Activated CD4-positive, alpha-beta T cell treated with anti-CD3 and anti-CD28 coated beads for 36 hours (primary cell): Measurements from ENCODE around the gene EHBP1. TPM values are rescaled to one million over a fixed set of nuclear protein-coding genes. Genes with fewer than 3 reads are reported as not detected.

Source experiments
- ATAC-seq: fragments of 200-7000 bp; cut with Tn5 transposase; one replicate; pipeline ENCODE4 v1.10.0; 2021; ENCODE audit warnings: mild to moderate bottlenecking, moderate library complexity
- CTCF ChIA-PET: fragments of 350-600 bp; sonication (Branson Sonifier 250); formaldehyde crosslinking; loops from one replicate; lab custom pipeline; 2021; ENCODE audit warnings: antibody characterized with exemption; lab: Charles Lee
- POLR2A ChIA-PET: fragments of 350-600 bp; sonication (Branson Sonifier 250); formaldehyde crosslinking; loops from one replicate; lab custom pipeline; 2021; ENCODE audit warnings: antibody characterized with exemption, inconsistent platforms; lab: Charles Lee
- DNase-seq: peaks from one replicate; pipeline ENCODE4 v3.0.0-alpha.2; 2020
- H3K27ac Mint-ChIP-seq: one replicate; pipeline ENCODE4 v1.8.0; 2021; ENCODE audit warnings: mixed read lengths
- H3K27me3 Mint-ChIP-seq: one replicate; pipeline ENCODE4 v1.8.0; 2021; ENCODE audit warnings: mixed read lengths
- H3K36me3 Mint-ChIP-seq: one replicate; pipeline ENCODE4 v1.8.0; 2021; ENCODE audit warnings: low read depth, mixed read lengths
- H3K4me1 Mint-ChIP-seq: one replicate; pipeline ENCODE4 v1.8.0; 2021; ENCODE audit warnings: mixed read lengths
- H3K4me3 Mint-ChIP-seq: one replicate; pipeline ENCODE4 v1.8.0; 2021; ENCODE audit warnings: mild to moderate bottlenecking, moderate library complexity, mixed read lengths
- H3K9me3 Mint-ChIP-seq: one replicate; pipeline ENCODE4 v1.8.0; 2021; ENCODE audit warnings: low read depth, mixed read lengths
- intact Hi-C, 2 experiments: fragments of 100-400 bp; cut with DNase I in 1 of 2; cut with micrococcal nuclease in 1 of 2; formaldehyde crosslinking; loops; one replicate each; pipeline versions ENCODE4 v1.14.2 to v1.15.1; 2022 to 2024; cut with DNase I, micrococcal nuclease
- total RNA-seq, 2 experiments: library from RNA; stranded (reverse); gene quantifications; one replicate each; pipeline ENCODE4 v1.2.3, GENCODE V29; 2021

The EHBP1 gene
- total RNA-seq, 2 experiments from 2014 or later = 27.3 to 28.5 TPM

DNA sequence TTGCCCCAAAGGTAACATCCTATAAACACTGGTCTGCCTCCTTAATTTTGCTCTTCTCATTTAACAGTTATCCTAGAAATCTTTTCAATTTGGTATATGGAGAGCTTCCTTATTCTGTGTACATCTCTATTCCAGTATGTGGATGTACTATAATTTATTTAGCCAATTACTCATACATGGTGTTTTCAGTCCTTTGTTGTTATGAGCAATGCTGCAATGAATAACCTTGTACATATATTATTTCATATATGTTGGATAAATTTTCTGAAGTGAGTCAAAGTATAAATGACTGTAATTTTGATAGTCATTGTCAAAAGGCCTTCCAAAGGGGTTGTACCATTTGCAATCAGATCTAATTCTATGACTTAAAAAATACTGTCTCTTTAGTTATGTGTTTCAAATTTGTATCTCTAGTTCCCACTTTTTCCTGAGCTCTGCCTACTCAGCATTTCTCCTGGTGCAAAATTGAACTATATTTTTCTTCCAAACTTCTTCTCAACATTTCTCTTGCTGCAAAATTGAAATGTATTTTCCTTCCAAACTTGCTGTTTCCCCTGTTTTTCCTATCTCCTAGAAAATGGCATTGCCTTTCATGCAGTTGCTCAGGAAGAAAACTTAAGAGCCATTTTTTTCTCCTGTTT, 191.8 kb downstream of the EHBP1 start:
- no peaks in the 10 kb centered on the region for H3K9me3 Mint-ChIP-seq
- no peaks in the 10 kb centered on the region for H3K4me1 Mint-ChIP-seq
- DNase-seq (no peak), ATAC-seq (no peak)
- H3K36me3 Mint-ChIP-seq = peaks cover 5% of the 10 kb centered on the region
- H3K4me3 Mint-ChIP-seq = no peak overlapping the region
- intact Hi-C loops = loop anchor here in 1 of 2 experiments (5.0 kb wide), 1 partner anchor 100 kb away; no protein-coding TSS in a partner anchor
- no peaks in the 10 kb centered on the region for H3K27me3 Mint-ChIP-seq
- ChIA-PET CTCF (no interaction called here), POLR2A (no interaction called here)
- H3K27ac Mint-ChIP-seq = no peak overlapping the region

DNA sequence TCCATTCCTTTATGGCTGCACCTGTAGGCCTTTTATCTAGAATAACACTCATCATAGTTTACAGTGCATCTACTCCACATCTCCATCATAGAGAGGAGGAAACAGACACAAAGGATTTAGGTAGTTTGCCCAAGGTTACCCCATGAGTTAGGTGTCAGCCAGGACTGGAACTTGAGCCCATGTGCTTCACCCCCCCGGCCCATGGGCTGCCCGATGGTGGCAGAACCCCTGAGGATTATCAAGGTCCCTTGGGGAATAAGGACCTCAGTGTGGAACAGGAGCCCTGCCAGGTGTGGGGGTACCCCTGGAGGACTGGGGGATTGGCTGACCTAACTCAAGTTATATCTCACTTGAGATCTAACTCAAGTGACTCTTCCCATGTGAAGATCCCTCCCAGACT, 198.8 kb downstream of the EHBP1 start:
- peaks cover 2% of the 10 kb centered on the region for H3K4me1 Mint-ChIP-seq
- H3K27ac Mint-ChIP-seq = no peak overlapping the region
- no peaks in the 10 kb centered on the region for H3K9me3 Mint-ChIP-seq
- no peak for DNase-seq
- no peak overlapping the region for H3K4me3 Mint-ChIP-seq
- H3K27me3 Mint-ChIP-seq = no peaks in the 10 kb centered on the region
- ChIA-PET POLR2A (no interaction called here), CTCF (no interaction called here)
- ATAC-seq = no peak
- intact Hi-C loops = no loop called here
- H3K36me3 Mint-ChIP-seq = peaks cover 3% of the 10 kb centered on the region

DNA sequence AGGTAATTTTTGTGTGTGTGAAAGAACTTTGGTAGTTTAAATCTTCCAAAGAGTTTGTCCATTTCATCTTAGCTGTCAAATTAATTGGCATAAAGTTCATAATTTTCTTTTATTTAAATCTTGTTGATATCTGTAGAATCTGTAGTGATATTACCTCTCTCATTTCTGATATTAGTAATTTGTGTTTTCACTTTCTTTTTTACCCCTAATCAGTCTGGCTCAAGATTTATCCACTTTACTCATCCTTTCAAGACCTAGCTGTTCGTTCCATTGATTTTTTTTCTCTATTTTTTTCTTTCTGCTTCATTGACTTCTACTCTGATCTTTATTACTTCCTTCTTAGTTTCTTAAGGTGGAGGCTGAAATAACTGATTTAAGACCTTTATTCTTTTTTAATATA, 202.6 kb downstream of the EHBP1 start:
- Mint-ChIP-seq H3K27me3 (no peaks in the 10 kb centered on the region), H3K27ac (no peak overlapping the region), H3K36me3 (peaks cover 2% of the 10 kb centered on the region), H3K9me3 (no peaks in the 10 kb centered on the region), H3K4me3 (no peak overlapping the region), H3K4me1 (peaks cover 2% of the 10 kb centered on the region)
- intact Hi-C loops = no loop called here
- ChIA-PET POLR2A (no interaction called here), CTCF (no interaction called here)
- ATAC-seq = no peak
- DNase-seq = no peak

DNA sequence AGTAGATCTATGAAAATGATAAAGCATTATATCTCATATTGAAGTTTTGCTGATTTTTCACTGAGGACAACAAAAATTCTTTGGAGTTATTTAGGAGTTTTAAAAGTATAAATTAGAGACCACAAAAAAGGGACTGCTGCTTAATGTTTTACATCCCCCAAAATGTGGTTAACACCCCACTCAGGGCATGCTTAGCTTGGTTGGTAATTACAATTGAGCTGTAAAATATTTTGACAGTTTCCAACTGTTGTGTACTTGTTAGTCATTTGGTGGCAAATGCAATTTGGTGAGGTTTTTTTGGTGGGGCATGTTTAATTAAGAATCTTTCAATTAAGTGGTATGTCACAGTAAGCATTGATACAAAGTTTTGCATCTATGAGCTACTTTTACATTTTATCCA, 207.8 kb downstream of the EHBP1 start:
- H3K9me3 Mint-ChIP-seq = no peaks in the 10 kb centered on the region
- H3K4me3 Mint-ChIP-seq = no peak overlapping the region
- POLR2A ChIA-PET = no interaction called here
- intact Hi-C loops = no loop called here
- peaks cover 3% of the 10 kb centered on the region for H3K36me3 Mint-ChIP-seq
- peaks cover under 1% of the 10 kb centered on the region for H3K4me1 Mint-ChIP-seq
- H3K27ac Mint-ChIP-seq = no peak overlapping the region
- no peak for ATAC-seq
- H3K27me3 Mint-ChIP-seq = no peaks in the 10 kb centered on the region
- DNase-seq = no peak
- CTCF ChIA-PET = interaction anchor here (0.9 to 1.1 kb wide), 2 partner anchors 58 to 110 kb away, joined by 3 read pairs; no protein-coding TSS in a partner anchor

DNA sequence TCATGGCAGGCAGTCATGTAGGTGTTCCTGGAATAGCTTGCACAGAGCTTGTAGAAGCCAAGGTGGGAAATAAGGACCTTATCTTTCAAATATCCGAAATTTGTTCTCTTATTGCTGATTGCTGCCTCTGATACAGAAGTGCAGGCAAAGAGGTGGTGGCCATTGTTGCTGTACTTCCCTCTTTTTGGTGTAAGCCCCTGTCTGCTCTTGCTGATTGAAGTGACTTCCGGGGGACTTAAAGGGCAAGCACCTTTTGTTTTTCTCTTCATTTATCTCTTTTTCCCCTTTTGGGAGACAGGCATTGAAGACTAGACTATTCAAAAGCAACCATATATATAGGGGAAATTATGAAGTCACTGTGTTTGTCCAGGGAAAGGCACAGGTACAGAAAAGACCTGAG, 213.5 kb downstream of the EHBP1 start:
- CTCF ChIA-PET = no interaction called here
- H3K4me3 Mint-ChIP-seq = no peak overlapping the region
- H3K27me3 Mint-ChIP-seq = no peaks in the 10 kb centered on the region
- no peak overlapping the region for H3K27ac Mint-ChIP-seq
- H3K4me1 Mint-ChIP-seq = no peaks in the 10 kb centered on the region
- DNase-seq (no peak), ATAC-seq (no peak)
- peaks cover 7% of the 10 kb centered on the region for H3K9me3 Mint-ChIP-seq
- POLR2A ChIA-PET = no interaction called here
- peaks cover 37% of the 10 kb centered on the region for H3K36me3 Mint-ChIP-seq
- intact Hi-C loops = no loop called here

DNA sequence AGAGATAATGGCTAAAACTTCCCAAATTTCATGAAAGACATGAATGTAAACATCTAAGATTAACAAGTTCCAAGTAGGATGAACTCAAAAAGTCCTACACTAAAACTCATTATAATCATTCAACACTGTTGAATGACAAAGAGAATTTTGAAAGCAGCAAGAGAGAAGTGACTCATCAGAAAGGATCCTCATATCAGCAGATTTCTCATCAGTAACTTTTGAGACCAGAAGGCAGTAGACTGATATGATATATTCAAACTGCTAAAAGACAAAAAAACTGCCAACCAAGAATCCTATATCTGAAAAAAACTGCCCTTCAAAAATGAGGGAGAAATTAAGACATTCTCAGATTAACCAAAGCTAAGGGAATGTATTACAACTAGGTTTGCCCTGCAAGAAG, 214.6 kb downstream of the EHBP1 start:
- Mint-ChIP-seq H3K4me3 (no peak overlapping the region), H3K36me3 (peaks cover 40% of the 10 kb centered on the region), H3K9me3 (peaks cover 15% of the 10 kb centered on the region), H3K27ac (no peak overlapping the region), H3K27me3 (no peaks in the 10 kb centered on the region), H3K4me1 (no peaks in the 10 kb centered on the region)
- intact Hi-C loops = no loop called here
- no peak for DNase-seq
- ATAC-seq = no peak
- ChIA-PET POLR2A (no interaction called here), CTCF (no interaction called here)

DNA sequence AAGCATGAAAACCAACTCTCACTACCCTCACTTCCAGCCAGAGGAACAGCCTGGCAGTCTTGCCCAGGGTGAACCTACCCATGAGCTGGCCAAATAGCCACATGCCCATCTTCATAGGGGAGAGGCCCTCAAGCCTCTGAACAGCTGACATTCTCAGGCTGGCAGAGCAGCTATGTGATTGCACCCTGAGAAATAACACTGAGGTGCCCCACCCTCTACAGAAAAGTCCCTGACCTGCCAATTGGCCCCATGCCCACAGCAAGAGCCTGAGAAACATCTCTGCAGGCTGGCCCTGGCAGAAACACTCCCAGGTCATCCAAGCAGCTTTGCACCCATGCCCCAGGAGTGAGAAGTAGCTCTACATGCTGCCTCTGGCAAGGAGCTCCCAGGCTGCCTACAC, 217.7 kb downstream of the EHBP1 start:
- ChIA-PET CTCF (interaction anchor here (0.7 kb wide), 1 partner anchor 560 kb away, joined by 3 read pairs; no protein-coding TSS in a partner anchor), POLR2A (no interaction called here)
- Mint-ChIP-seq H3K27ac (no peak overlapping the region), H3K9me3 (peaks cover 15% of the 10 kb centered on the region), H3K27me3 (no peaks in the 10 kb centered on the region), H3K4me1 (no peaks in the 10 kb centered on the region), H3K4me3 (no peak overlapping the region), H3K36me3 (peaks cover 37% of the 10 kb centered on the region)
- DNase-seq (no peak), ATAC-seq (no peak)
- intact Hi-C loops = no loop called here

DNA sequence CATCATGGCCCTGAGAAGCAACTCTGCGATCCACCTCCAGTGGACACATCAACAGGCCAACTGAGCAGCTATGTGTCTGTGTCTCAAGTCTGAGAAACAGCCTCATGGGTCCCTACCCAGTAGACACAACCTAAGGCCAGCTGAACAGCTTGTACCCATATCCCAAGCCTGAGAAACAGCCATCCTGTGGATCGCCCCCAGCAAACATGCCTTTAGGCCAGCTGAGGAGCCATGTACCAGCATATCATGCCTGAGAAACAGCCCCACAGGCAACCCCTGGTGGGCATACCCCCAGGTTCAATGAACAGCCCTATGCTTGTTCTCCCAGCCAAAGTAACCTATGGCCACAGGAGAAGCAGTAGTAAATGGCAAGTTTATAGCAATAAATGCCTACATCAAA, 218.4 kb downstream of the EHBP1 start:
- H3K27me3 Mint-ChIP-seq = no peaks in the 10 kb centered on the region

DNA sequence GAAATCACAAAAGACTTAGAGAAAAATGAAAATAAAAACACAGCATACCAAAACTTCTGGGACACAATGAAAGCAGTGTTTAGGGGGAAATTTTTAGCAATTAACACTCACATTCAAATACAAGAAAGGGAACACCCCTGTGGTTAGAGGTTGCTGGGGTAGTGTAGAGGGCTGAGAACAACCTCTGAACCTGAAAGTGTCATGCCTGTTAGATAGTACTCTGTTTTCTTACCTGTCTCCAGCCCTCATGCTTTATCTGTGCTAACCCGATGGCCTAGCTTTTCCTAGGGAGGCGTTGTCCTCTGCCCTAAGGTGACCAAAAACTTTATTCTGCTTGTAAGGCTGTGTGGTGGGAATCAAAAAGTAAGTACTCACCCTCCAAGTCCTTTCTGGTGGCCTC, 222.5 kb downstream of the EHBP1 start:
- ChIA-PET CTCF (no interaction called here), POLR2A (no interaction called here)
- DNase-seq (no peak), ATAC-seq (no peak)
- intact Hi-C loops = no loop called here
- Mint-ChIP-seq H3K27ac (no peak overlapping the region), H3K27me3 (no peaks in the 10 kb centered on the region), H3K4me3 (no peak overlapping the region), H3K36me3 (peaks cover 9% of the 10 kb centered on the region), H3K9me3 (peaks cover 11% of the 10 kb centered on the region), H3K4me1 (no peaks in the 10 kb centered on the region)

More for the DNA sequence above, 218.4 kb downstream of the EHBP1 start:
- intact Hi-C loops = no loop called here
- no peak overlapping the region for H3K27ac Mint-ChIP-seq
- ATAC-seq = no peak
- H3K9me3 Mint-ChIP-seq = peaks cover 15% of the 10 kb centered on the region
- H3K4me3 Mint-ChIP-seq = no peak overlapping the region
- CTCF ChIA-PET = interaction anchor here (0.7 kb wide), 1 partner anchor 560 kb away, joined by 3 read pairs; no protein-coding TSS in a partner anchor
- DNase-seq = no peak
- H3K4me1 Mint-ChIP-seq = no peaks in the 10 kb centered on the region
- POLR2A ChIA-PET = no interaction called here
- H3K36me3 Mint-ChIP-seq = peaks cover 37% of the 10 kb centered on the region

DNA sequence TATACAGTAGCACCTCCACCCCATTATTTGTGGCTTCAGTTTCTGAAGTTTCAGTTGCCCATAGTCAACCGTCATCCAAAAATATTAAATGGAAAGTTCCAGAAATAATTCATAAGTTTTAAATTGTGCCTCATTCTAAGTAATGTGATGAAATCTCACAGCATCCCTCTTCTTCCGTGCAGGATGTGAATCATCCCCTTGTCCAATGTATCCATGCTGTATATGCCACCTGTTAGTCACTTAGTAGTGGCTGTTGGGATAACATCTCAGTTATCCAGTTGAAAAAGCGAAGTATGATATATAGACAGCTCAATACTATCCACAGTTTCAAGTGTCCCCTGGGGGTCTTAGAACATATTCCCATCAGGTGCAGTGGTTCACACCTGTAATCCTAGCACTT, 226.0 kb downstream of the EHBP1 start:
- ATAC-seq = no peak
- Mint-ChIP-seq H3K4me3 (no peak overlapping the region), H3K9me3 (no peaks in the 10 kb centered on the region), H3K27ac (no peak overlapping the region), H3K4me1 (no peaks in the 10 kb centered on the region), H3K36me3 (no peaks in the 10 kb centered on the region), H3K27me3 (no peaks in the 10 kb centered on the region)
- no peak for DNase-seq
- intact Hi-C loops = no loop called here
- ChIA-PET CTCF (no interaction called here), POLR2A (no interaction called here)

DNA sequence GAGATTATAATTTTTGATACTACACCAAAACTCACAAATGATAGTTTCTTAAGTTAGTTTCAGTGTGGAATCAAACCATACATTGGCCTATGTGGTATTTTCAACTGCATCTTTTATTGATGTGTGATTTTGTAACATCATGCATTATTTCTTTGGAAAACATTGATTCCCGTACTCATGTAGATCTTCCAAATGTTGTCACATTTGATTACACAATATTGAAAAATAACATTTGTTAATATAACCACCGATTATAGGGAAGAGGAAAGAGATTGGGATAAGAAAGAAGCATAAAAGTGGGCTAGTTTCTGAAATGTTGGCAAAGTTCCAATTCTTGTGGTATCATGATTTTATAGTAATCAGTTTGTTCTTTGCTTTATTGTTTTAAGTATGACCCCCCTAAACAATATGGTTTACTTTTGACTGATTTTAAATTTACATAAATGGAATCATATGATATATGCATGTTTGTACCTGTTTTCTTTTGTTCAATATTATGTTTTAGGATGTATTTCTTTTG, 227.9 kb downstream of the EHBP1 start:
- ChIA-PET CTCF (no interaction called here), POLR2A (no interaction called here)
- Mint-ChIP-seq H3K36me3 (no peaks in the 10 kb centered on the region), H3K4me3 (no peak overlapping the region), H3K9me3 (no peaks in the 10 kb centered on the region), H3K27me3 (no peaks in the 10 kb centered on the region), H3K27ac (no peak overlapping the region), H3K4me1 (no peaks in the 10 kb centered on the region)
- intact Hi-C loops = no loop called here
- DNase-seq (no peak), ATAC-seq (no peak)

DNA sequence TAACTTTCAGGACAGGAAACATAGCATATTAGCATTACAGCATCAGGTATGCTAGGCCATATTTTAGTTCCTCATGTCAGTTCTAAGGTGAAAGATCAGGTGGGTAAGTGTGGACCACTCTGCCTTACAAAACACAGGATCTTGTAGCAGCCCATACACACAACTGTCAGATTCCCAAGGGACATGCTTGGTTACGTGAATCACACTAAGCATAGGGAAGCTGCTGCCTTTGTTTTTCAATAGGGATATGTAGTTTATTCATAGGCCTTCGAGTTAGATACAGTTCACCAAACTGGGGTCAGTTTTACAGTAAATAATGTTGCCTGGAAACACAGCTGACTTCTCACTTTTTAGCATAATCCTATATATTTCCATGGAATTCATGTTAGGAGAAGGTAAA, 229.0 kb downstream of the EHBP1 start:
- intact Hi-C loops = no loop called here
- no peak overlapping the region for H3K4me3 Mint-ChIP-seq
- no peaks in the 10 kb centered on the region for H3K4me1 Mint-ChIP-seq
- no peaks in the 10 kb centered on the region for H3K9me3 Mint-ChIP-seq
- ATAC-seq = no peak
- ChIA-PET POLR2A (no interaction called here), CTCF (no interaction called here)
- H3K36me3 Mint-ChIP-seq = no peaks in the 10 kb centered on the region
- no peak overlapping the region for H3K27ac Mint-ChIP-seq
- no peaks in the 10 kb centered on the region for H3K27me3 Mint-ChIP-seq
- no peak for DNase-seq
